Breast epithelium (tissue), 4 donors: Measurements from ENCODE around the gene VPS37D. TPM values are rescaled to one million over a fixed set of nuclear protein-coding genes. Genes with fewer than 3 reads are reported as not detected.

Experiments
- DNase-seq, 2 donors: peaks; one replicate each; pipeline ENCODE4 v3.0.0-alpha.2; 2019; ENCODE audit warnings: low spot score in 2 of 2
- H3K27ac ChIP-seq, 2 donors: fragments of 200-600 bp; sonication (generic) in 1 of 2; one replicate each; pipeline ENCODE4 v1.5.1; 2016 to 2019; ENCODE audit warnings: mild to moderate bottlenecking in 1 of 2
- H3K27me3 ChIP-seq, 2 donors: fragments of 200-600 bp; sonication (generic) in 1 of 2; one replicate each; pipeline versions ENCODE4 v1.5.1 to v1.6.0; 2017 to 2019; ENCODE audit warnings: control low read depth in 1 of 2, mild to moderate bottlenecking in 1 of 2
- H3K36me3 ChIP-seq: fragments of 200-600 bp; one replicate; pipeline ENCODE4 v1.5.1; 2019
- H3K4me1 ChIP-seq, 2 donors: fragments of 200-600 bp; sonication (generic); one replicate each; pipeline ENCODE4 v1.5.1; 2016 to 2019; ENCODE audit warnings: control low read depth in 1 of 2
- H3K4me3 ChIP-seq, 3 donors: fragments of 200-600 bp; sonication (generic); 1 replicate in 2 of 3; 2 replicates in 1 of 3; pipeline ENCODE4 v1.5.1; 2016 to 2019; ENCODE audit warnings: mild to moderate bottlenecking in 3 of 3, moderate library complexity in 2 of 3
- H3K9me3 ChIP-seq, 2 donors: fragments of 200-600 bp; sonication (generic) in 1 of 2; one replicate each; pipeline ENCODE4 v1.5.1; 2016 to 2019; ENCODE audit warnings: control low read depth in 1 of 2
- CTCF ChIP-seq, 3 donors: fragments of 450-650 bp; IDR thresholded peaks; one replicate each; pipeline ENCODE4 v1.5.1; 2016 to 2017; ENCODE audit warnings: antibody characterized with exemption in 3 of 3, mild to moderate bottlenecking in 3 of 3, moderate library complexity in 3 of 3
- POLR2A ChIP-seq: fragments of 450-650 bp; IDR thresholded peaks from one replicate; pipeline ENCODE4 v1.6.1; 2016; ENCODE audit warnings: antibody characterized with exemption, mild to moderate bottlenecking, moderate library complexity
- POLR2AphosphoS5 ChIP-seq, 3 donors: sonication (generic); formaldehyde crosslinking; IDR thresholded peaks; one replicate each; pipeline ENCODE4 v1.6.1; 2017; ENCODE audit warnings: antibody characterized with exemption in 3 of 3
- intact Hi-C: fragments of 100-400 bp; cut with DNase I; formaldehyde crosslinking; loops from one replicate; pipeline ENCODE4 v1.15.1; 2023; ENCODE audit warnings: low total_unique reads
- total RNA-seq, 3 donors: library from RNA; depleted of rRNA; stranded (reverse); fragments of >200 nt; gene quantifications; one replicate each; pipeline ENCODE4 v1.1.0, GENCODE V29; 2016

The VPS37D gene
- total RNA-seq, 3 donors from 2014 or later: 3.5 to 5.9 (median 3.8) TPM

- no peaks in the 10 kb centered on the region for H3K4me1 ChIP-seq
- intact Hi-C loops: no loop called here
- no peak overlapping the region for H3K27ac ChIP-seq
- peaks cover 3% of the 10 kb centered on the region for H3K36me3 ChIP-seq
- DNase-seq: no peak
- no peaks in the 10 kb centered on the region for H3K9me3 ChIP-seq
- no peaks in the 10 kb centered on the region for H3K27me3 ChIP-seq
- TF ChIP-seq CTCF (IDR thresholded peaks at IDR 0.05) (no peak), POLR2AphosphoS5 (IDR thresholded peaks at IDR 0.05) (no peak), POLR2A (no peak)
- no peak overlapping the region for H3K4me3 ChIP-seq
Observed at GRCh38 chr7:73698410-73698809, 30.8 kb downstream of the VPS37D start.

GRCh38 chr7:73699370-73700068 lies 31.9 kb downstream of the VPS37D start:
- H3K4me3 ChIP-seq: no peak overlapping the region
- no peak for TF ChIP-seq POLR2A
- no peak for TF ChIP-seq POLR2AphosphoS5 (IDR thresholded peaks at IDR 0.05)
- TF ChIP-seq CTCF (IDR thresholded peaks at IDR 0.05): no peak
- no peaks in the 10 kb centered on the region for H3K4me1 ChIP-seq
- H3K27ac ChIP-seq: no peak overlapping the region
- no peak for DNase-seq
- intact Hi-C loops: no loop called here
- no peaks in the 10 kb centered on the region for H3K27me3 ChIP-seq
- no peaks in the 10 kb centered on the region for H3K9me3 ChIP-seq
- H3K36me3 ChIP-seq: peaks cover 3% of the 10 kb centered on the region

GRCh38 chr7:73700069-73700423 lies 32.4 kb downstream of the VPS37D start:
- no peak for TF ChIP-seq POLR2A
- no peak for TF ChIP-seq CTCF (IDR thresholded peaks at IDR 0.05)
- no peak for TF ChIP-seq POLR2AphosphoS5 (IDR thresholded peaks at IDR 0.05)

GRCh38 chr7:73700581-73701134 lies 33.0 kb downstream of the VPS37D start:
- no peak for DNase-seq
- intact Hi-C loops: no loop called here
- Histone ChIP-seq H3K4me3 (no peak overlapping the region), H3K36me3 (peaks cover 3% of the 10 kb centered on the region), H3K27me3 (no peaks in the 10 kb centered on the region), H3K27ac (no peak overlapping the region), H3K4me1 (no peaks in the 10 kb centered on the region), H3K9me3 (no peaks in the 10 kb centered on the region)
- TF ChIP-seq CTCF (IDR thresholded peaks at IDR 0.05) (no peak), POLR2AphosphoS5 (IDR thresholded peaks at IDR 0.05) (no peak), POLR2A (no peak)

More at GRCh38 chr7:73700069-73700423, 32.4 kb downstream of the VPS37D start:
- Histone ChIP-seq H3K27me3 (no peaks in the 10 kb centered on the region), H3K9me3 (no peaks in the 10 kb centered on the region), H3K4me1 (no peaks in the 10 kb centered on the region), H3K36me3 (peaks cover 3% of the 10 kb centered on the region), H3K4me3 (no peak overlapping the region), H3K27ac (no peak overlapping the region)
- no peak for DNase-seq
- intact Hi-C loops: no loop called here

- H3K36me3 ChIP-seq: peaks cover under 1% of the 10 kb centered on the region
- no peaks in the 10 kb centered on the region for H3K9me3 ChIP-seq
- H3K4me1 ChIP-seq: no peaks in the 10 kb centered on the region
- intact Hi-C loops: no loop called here
- no peak overlapping the region for H3K27ac ChIP-seq
- no peaks in the 10 kb centered on the region for H3K27me3 ChIP-seq
- H3K4me3 ChIP-seq: no peak overlapping the region
- TF ChIP-seq POLR2A: no peak
- peak in 1 of 3 donors; percentile 29 for TF ChIP-seq CTCF (IDR thresholded peaks at IDR 0.05)
- TF ChIP-seq POLR2AphosphoS5 (IDR thresholded peaks at IDR 0.05): no peak
- DNase-seq: no peak
Observed at GRCh38 chr7:73701357-73701995, 33.8 kb downstream of the VPS37D start.
